Measurements from ENCODE around the gene TGIF1.

TGIF1 gene

DNA sequence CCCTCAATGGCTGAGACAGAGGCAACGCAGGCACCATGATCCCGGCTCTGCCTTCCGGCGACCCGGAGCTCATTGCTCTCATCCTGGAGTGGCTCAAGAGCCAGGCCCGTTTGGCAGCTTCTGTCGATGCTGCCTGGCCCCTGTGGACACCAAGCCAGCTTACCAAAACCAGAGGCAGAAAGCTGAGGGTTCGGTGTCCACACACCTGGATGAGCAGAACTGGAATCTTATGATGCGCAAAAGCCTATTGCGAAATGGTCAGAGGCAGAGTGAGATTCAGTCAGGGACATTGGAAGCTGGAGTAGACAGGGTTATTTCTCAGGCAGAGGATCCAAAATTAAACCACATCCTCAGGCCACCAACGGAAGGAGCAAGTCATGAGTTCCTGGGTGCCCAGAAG is 34.9 kb upstream of the TGIF1 start:
- Mint-ChIP-seq H3K27me3 (no peaks in the 10 kb centered on the region), H3K36me3 (ENCODE audit: insufficient read depth) (no peaks in the 10 kb centered on the region), H3K9me3 (no peaks in the 10 kb centered on the region), H3K4me1 (peaks cover 5% of the 10 kb centered on the region), H3K4me3 (no peak overlapping the region), H3K27ac (ENCODE audit: low read depth) (no peak overlapping the region)
- no peak for DNase-seq (ENCODE audit: low spot score in 2 of 2)
- ATAC-seq (replicated peaks; ENCODE audit: extremely low read depth, poor library complexity, severe bottlenecking): no peak

DNA sequence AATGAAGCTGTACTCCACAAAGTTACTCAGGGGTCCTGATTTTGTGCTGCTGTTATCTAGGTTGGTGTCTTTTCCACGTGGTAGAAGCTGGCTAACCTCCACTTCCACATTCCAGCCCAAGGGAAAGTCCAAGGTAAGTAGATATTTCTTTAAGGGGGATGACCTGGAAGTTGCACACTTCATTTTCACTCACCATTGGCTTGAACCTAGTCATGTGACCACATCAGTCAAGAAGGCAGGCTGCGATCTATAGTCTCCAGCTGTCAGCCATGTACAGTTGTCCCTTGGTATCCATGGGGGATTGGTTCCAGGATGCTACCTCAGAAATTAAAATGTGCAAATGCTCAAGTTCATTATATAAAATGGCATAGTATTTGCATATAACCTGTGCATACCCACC is 31.9 kb upstream of the TGIF1 start:
- H3K27me3 Mint-ChIP-seq: no peaks in the 10 kb centered on the region
- no peak overlapping the region for H3K27ac Mint-ChIP-seq (ENCODE audit: low read depth)
- DNase-seq (ENCODE audit: low spot score in 2 of 2) (no peak), ATAC-seq (replicated peaks; ENCODE audit: extremely low read depth, poor library complexity, severe bottlenecking) (no peak)
- H3K9me3 Mint-ChIP-seq: no peaks in the 10 kb centered on the region
- no peak overlapping the region for H3K4me3 Mint-ChIP-seq
- H3K36me3 Mint-ChIP-seq (ENCODE audit: insufficient read depth): no peaks in the 10 kb centered on the region
- no peaks in the 10 kb centered on the region for H3K4me1 Mint-ChIP-seq

DNA sequence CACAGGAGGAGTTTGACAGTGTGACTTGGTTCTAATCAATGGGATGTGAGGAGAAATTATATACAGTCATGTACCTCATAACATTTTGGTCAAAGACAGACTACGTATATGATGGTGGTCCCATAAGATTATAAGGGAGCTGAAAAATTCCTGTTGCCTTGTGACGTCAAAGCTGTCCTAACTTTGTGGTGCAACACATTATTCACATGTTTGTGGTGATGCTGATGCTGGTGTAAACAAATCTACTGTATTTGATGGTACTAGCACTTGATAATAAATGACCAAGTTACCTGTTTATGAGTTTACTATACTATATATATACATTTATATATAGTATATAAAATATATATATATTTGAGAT is 29.1 kb upstream of the TGIF1 start:
- Mint-ChIP-seq H3K27ac (ENCODE audit: low read depth) (no peak overlapping the region), H3K4me3 (no peak overlapping the region), H3K27me3 (no peaks in the 10 kb centered on the region), H3K36me3 (ENCODE audit: insufficient read depth) (no peaks in the 10 kb centered on the region), H3K4me1 (no peaks in the 10 kb centered on the region), H3K9me3 (no peaks in the 10 kb centered on the region)
- ATAC-seq (replicated peaks; ENCODE audit: extremely low read depth, poor library complexity, severe bottlenecking) (no peak), DNase-seq (ENCODE audit: low spot score in 2 of 2) (no peak)

DNA sequence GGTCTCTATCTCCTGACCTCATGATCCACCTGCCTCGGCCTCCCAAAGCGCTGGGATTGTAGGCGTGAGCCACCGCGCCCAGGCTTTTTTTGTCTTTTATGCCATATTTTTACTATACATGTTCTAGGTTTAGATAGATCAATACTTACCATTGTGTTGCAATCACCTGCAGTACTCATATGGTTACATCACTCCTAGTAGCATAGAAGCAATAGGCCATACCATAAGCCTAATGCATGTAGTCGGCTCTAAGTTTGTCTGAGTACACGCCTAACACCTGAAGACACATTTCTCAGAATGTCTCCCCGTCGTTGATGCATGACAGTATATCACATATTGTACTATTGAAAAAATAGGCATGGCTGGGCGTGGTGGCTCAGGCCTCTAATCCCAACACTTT is 27.1 kb upstream of the TGIF1 start:
- no peak overlapping the region for H3K4me3 Mint-ChIP-seq
- no peak for DNase-seq (ENCODE audit: low spot score in 2 of 2)
- H3K27me3 Mint-ChIP-seq: no peaks in the 10 kb centered on the region
- H3K36me3 Mint-ChIP-seq (ENCODE audit: insufficient read depth): no peaks in the 10 kb centered on the region
- no peaks in the 10 kb centered on the region for H3K4me1 Mint-ChIP-seq
- no peak overlapping the region for H3K27ac Mint-ChIP-seq (ENCODE audit: low read depth)
- no peaks in the 10 kb centered on the region for H3K9me3 Mint-ChIP-seq
- no peak for ATAC-seq (replicated peaks; ENCODE audit: extremely low read depth, poor library complexity, severe bottlenecking)

DNA sequence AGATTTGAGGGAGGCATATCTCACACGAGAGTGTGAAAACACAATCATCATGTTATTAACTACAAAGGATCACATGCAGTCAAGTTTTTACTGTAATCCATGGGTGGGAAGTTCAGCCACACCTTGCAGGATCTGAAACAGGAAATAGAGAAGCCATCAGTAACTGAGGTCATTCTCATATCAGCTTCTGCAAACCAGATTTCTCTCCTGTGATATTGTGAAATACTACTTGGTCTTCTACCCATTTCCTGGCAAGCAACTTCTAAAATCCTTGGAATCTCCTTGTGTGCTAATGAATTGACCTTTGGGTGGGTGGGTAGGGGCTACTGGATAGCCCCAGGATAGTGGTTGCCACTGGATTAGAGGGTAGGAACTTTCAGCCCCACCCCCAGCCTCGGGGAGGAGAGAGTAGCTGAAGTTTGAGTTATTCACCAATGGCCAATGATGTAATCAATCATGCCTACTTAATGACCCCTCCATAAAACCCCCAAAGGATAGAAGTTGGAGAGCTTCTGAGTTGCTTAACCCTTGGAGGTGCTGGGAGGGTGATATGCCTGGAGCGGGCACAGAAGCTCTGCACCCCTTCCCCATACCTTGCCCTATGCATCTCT is 25.6 kb upstream of the TGIF1 start:
- no peak for ATAC-seq (replicated peaks; ENCODE audit: extremely low read depth, poor library complexity, severe bottlenecking)
- H3K4me1 Mint-ChIP-seq: no peaks in the 10 kb centered on the region

DNA sequence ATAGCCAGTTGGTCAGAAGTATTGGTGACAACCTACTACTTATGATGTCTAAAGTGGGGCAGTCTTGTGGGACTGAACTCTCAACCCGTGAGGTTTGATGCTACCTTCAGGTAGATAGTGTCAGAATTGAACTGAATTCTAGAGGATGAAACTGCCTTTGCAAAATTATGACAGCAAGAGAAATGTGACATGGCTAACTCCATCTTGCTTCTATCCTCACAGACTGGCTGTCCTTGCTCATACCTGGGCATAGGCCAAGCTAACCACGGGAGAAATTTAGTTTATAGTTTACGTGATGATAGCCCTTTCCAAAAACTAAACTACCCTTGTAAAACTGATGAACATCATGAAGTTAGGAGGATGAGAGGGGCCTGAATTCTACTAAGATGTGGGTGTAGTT is 24.9 kb upstream of the TGIF1 start:
- H3K36me3 Mint-ChIP-seq (ENCODE audit: insufficient read depth): no peaks in the 10 kb centered on the region
- no peaks in the 10 kb centered on the region for H3K27me3 Mint-ChIP-seq
- no peak for DNase-seq (ENCODE audit: low spot score in 2 of 2)
- H3K9me3 Mint-ChIP-seq: no peaks in the 10 kb centered on the region
- H3K4me1 Mint-ChIP-seq: no peaks in the 10 kb centered on the region
- no peak overlapping the region for H3K4me3 Mint-ChIP-seq
- no peak for ATAC-seq (replicated peaks; ENCODE audit: extremely low read depth, poor library complexity, severe bottlenecking)
- no peak overlapping the region for H3K27ac Mint-ChIP-seq (ENCODE audit: low read depth)

More for the DNA sequence above, 25.6 kb upstream of the TGIF1 start:
- DNase-seq (ENCODE audit: low spot score in 2 of 2): no peak
- no peaks in the 10 kb centered on the region for H3K36me3 Mint-ChIP-seq (ENCODE audit: insufficient read depth)
- no peaks in the 10 kb centered on the region for H3K9me3 Mint-ChIP-seq
- H3K27ac Mint-ChIP-seq (ENCODE audit: low read depth): no peak overlapping the region
- H3K4me3 Mint-ChIP-seq: no peak overlapping the region
- no peaks in the 10 kb centered on the region for H3K27me3 Mint-ChIP-seq

DNA sequence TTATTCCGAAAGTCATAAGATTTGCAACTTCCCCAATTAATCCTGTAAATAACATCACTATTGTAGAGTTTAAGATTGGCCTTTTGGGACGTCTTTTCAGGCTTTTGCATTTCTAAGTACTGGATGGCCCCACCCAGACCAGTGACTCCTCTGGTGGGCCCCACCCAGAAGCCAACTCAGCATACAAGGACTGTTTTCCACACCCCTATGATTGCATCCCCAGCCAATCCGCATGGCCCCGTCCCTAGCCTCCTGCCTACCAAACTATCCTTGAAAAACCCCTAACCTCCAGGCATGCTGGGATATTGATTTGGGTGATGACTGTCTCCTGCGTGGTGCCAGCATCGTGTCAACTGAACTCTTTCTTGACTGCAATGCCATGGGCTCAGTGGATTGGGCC is 24.5 kb upstream of the TGIF1 start:
- no peaks in the 10 kb centered on the region for H3K4me1 Mint-ChIP-seq
- ATAC-seq (replicated peaks; ENCODE audit: extremely low read depth, poor library complexity, severe bottlenecking) (no peak), DNase-seq (ENCODE audit: low spot score in 2 of 2) (no peak)
- no peaks in the 10 kb centered on the region for H3K27me3 Mint-ChIP-seq
- no peaks in the 10 kb centered on the region for H3K36me3 Mint-ChIP-seq (ENCODE audit: insufficient read depth)
- H3K9me3 Mint-ChIP-seq: no peaks in the 10 kb centered on the region
- no peak overlapping the region for H3K27ac Mint-ChIP-seq (ENCODE audit: low read depth)
- no peak overlapping the region for H3K4me3 Mint-ChIP-seq

DNA sequence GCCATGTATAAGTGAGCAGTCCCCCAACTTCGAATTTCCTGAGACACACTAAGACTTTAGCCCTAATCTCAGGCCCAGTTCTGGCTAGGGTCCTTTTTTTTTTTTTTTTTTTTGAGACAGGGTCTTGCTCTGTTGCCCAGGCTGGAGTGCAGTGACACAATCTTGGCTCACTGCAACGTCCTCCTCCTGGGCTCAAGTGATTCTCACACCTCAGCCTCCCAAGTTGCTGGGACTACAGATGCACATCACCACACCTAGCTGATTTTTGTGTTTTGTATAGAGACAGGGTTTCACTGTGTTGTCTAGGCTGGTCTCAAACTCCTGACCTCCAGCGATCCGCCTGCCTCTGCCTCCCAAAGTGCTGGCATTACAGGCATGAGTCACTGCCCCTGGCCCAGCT is 23.9 kb upstream of the TGIF1 start:
- H3K27me3 Mint-ChIP-seq: no peaks in the 10 kb centered on the region
- no peaks in the 10 kb centered on the region for H3K36me3 Mint-ChIP-seq (ENCODE audit: insufficient read depth)
- ATAC-seq (replicated peaks; ENCODE audit: extremely low read depth, poor library complexity, severe bottlenecking) (no peak), DNase-seq (ENCODE audit: low spot score in 2 of 2) (no peak)
- no peaks in the 10 kb centered on the region for H3K4me1 Mint-ChIP-seq
- H3K9me3 Mint-ChIP-seq: no peaks in the 10 kb centered on the region
- H3K27ac Mint-ChIP-seq (ENCODE audit: low read depth): no peak overlapping the region
- no peak overlapping the region for H3K4me3 Mint-ChIP-seq

DNA sequence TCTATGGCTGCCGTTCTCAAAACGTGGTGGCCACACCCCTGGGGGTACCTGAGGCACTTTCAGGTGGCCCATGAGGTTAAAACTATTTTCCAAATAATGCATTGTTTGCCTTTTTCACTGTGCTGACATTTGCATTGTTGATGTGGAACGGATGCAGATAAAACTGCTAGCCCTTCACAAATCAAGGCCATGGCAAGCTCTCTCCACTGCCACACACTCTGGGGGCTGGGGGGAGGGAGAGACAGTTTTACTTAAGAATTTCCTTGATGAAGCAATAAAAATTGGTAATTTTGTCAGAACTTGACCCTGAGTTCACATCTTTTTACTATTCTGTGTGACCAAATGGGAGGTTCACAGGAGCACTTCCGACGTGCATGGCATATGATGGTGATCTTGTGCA is 22.0 kb upstream of the TGIF1 start:
- DNase-seq (ENCODE audit: low spot score in 2 of 2): no peak
- Mint-ChIP-seq H3K4me1 (no peaks in the 10 kb centered on the region), H3K9me3 (no peaks in the 10 kb centered on the region), H3K36me3 (ENCODE audit: insufficient read depth) (no peaks in the 10 kb centered on the region), H3K27me3 (no peaks in the 10 kb centered on the region), H3K27ac (ENCODE audit: low read depth) (no peak overlapping the region), H3K4me3 (no peak overlapping the region)
- no peak for ATAC-seq (replicated peaks; ENCODE audit: extremely low read depth, poor library complexity, severe bottlenecking)

DNA sequence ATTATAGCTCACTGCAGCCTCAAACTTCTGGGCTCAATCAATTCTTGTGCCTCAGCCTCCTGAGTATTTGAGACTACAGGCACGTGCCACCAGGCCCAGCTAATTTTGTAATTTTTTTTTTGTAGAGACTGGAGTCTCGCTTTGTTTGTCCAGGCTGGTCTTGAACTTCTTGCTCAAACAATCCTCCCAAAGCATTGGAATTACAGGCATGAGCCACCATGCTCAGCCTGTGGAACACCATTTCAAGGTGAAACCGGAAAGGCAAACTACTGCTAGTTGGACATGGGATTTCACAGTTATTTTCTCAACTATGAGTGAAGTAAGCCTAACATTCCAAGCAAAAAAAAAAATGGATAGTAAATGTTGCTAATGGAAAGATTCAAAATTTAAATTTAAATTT is 20.9 kb upstream of the TGIF1 start:
- ATAC-seq (replicated peaks; ENCODE audit: extremely low read depth, poor library complexity, severe bottlenecking): no peak
- Mint-ChIP-seq H3K4me1 (no peaks in the 10 kb centered on the region), H3K27me3 (no peaks in the 10 kb centered on the region), H3K27ac (ENCODE audit: low read depth) (no peak overlapping the region), H3K9me3 (no peaks in the 10 kb centered on the region), H3K36me3 (ENCODE audit: insufficient read depth) (no peaks in the 10 kb centered on the region), H3K4me3 (no peak overlapping the region)
- DNase-seq (ENCODE audit: low spot score in 2 of 2): no peak

DNA sequence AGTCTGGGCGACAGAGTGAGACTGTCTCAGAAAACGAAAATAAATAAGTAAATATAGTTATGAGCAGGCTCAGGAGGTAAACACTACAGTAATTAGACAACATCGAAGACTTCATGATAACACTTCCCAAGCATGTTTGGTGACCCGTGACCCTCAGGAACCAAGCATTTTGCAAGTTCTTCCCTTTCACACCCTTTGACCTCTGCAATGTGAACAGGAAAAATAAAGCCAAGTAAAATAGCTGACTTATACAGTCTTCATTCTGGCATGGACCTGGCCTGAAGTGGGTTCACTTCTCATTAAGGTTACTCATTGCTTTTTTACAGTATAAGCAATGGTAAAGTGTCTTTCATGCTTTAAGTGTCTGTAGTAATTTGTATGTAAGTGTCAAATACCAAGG is 15.3 kb upstream of the TGIF1 start:
- Mint-ChIP-seq H3K36me3 (ENCODE audit: insufficient read depth) (peaks cover 2% of the 10 kb centered on the region), H3K4me3 (no peak overlapping the region), H3K9me3 (no peaks in the 10 kb centered on the region), H3K4me1 (no peaks in the 10 kb centered on the region), H3K27ac (ENCODE audit: low read depth) (no peak overlapping the region), H3K27me3 (no peaks in the 10 kb centered on the region)
- no peak for ATAC-seq (replicated peaks; ENCODE audit: extremely low read depth, poor library complexity, severe bottlenecking)
- DNase-seq (ENCODE audit: low spot score in 2 of 2): no peak

DNA sequence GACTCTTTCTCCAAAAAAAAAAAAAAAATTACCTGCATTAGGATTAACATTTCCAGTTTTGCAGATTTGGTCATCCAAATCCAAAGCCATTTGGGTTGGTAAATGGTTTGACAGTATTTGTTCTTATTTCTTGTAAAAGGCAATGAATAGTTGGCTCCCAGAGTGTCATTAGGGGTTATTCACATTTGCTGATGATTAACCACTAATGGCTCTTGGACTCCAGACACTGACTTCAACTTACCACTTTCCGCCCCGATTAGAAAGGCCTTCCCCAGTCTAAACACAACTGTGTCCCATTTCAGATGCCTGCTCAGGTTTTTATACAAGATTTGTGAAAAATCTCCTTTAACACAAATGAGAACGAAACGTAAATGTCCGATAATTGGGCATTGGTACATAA is 9.6 kb upstream of the TGIF1 start:
- Mint-ChIP-seq H3K9me3 (no peaks in the 10 kb centered on the region), H3K4me3 (no peak overlapping the region), H3K27me3 (no peaks in the 10 kb centered on the region), H3K36me3 (ENCODE audit: insufficient read depth) (peaks cover 3% of the 10 kb centered on the region), H3K27ac (ENCODE audit: low read depth) (no peak overlapping the region), H3K4me1 (no peaks in the 10 kb centered on the region)
- DNase-seq (ENCODE audit: low spot score in 2 of 2): no peak
- no peak for ATAC-seq (replicated peaks; ENCODE audit: extremely low read depth, poor library complexity, severe bottlenecking)

DNA sequence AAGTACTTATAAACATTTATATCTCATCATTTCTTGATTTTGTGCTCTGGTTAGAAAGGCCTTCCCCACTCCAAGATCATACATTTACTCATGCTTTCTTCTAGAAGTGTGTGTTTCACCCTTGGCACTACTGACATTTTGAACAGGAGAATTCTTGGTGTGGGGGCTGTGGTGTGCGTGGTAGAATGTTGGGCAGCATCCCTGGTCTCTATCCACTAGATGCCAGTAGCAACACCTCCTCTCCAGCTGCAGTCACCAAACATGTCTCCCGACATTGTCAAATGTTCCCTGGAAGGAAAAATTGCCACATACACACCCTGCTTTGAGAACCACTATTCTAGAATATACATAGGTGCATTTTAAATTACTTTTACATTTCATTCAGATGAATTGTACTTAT is 8.7 kb upstream of the TGIF1 start:
- ATAC-seq (replicated peaks; ENCODE audit: extremely low read depth, poor library complexity, severe bottlenecking): no peak
- no peak for DNase-seq (ENCODE audit: low spot score in 2 of 2)

DNA sequence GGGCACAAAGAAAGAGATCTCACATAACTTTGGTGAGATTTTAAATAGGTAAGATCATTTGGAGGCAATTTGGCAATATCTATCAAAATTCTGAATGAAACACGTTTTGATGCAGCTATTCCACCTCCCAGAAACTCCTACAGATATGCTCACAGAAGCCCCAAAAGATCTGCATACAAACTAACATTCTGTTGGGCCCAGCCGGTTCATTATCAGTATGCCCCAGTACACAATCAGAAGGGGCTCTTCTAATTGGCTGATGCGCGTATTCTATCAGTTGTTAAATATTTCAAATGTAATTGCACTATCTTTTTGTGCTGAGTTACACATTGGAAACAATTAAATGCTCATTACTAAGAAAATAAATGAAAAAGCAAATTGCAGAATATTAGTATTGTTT is 7.1 kb upstream of the TGIF1 start:
- peaks cover 11% of the 10 kb centered on the region for H3K36me3 Mint-ChIP-seq (ENCODE audit: insufficient read depth)
- DNase-seq (ENCODE audit: low spot score in 2 of 2): no peak
- H3K4me1 Mint-ChIP-seq: no peaks in the 10 kb centered on the region
- H3K27ac Mint-ChIP-seq (ENCODE audit: low read depth): no peak overlapping the region
- no peaks in the 10 kb centered on the region for H3K9me3 Mint-ChIP-seq
- H3K4me3 Mint-ChIP-seq: no peak overlapping the region
- no peak for ATAC-seq (replicated peaks; ENCODE audit: extremely low read depth, poor library complexity, severe bottlenecking)
- no peaks in the 10 kb centered on the region for H3K27me3 Mint-ChIP-seq

More for the DNA sequence above, 8.7 kb upstream of the TGIF1 start:
- Mint-ChIP-seq H3K4me3 (no peak overlapping the region), H3K9me3 (no peaks in the 10 kb centered on the region), H3K36me3 (ENCODE audit: insufficient read depth) (peaks cover 3% of the 10 kb centered on the region), H3K27ac (ENCODE audit: low read depth) (no peak overlapping the region), H3K27me3 (no peaks in the 10 kb centered on the region), H3K4me1 (no peaks in the 10 kb centered on the region)

Data from central memory CD8-positive, alpha-beta T cell (primary cell).